ENCODE measurements around the gene SCFD2.
"Not testable (repeated sequence)": the region's sequence is repeated elsewhere in the genome, so short reads cannot be mapped to it uniquely, and the experiment has no call there.

The SCFD2 gene

GRCh38 chr4:52843958-52844357 is 521.9 kb downstream of the SCFD2 start:
- DNase-seq = no peak

GRCh38 chr4:52843351-52843750 is 522.5 kb downstream of the SCFD2 start:
- no peak for DNase-seq

DNA sequence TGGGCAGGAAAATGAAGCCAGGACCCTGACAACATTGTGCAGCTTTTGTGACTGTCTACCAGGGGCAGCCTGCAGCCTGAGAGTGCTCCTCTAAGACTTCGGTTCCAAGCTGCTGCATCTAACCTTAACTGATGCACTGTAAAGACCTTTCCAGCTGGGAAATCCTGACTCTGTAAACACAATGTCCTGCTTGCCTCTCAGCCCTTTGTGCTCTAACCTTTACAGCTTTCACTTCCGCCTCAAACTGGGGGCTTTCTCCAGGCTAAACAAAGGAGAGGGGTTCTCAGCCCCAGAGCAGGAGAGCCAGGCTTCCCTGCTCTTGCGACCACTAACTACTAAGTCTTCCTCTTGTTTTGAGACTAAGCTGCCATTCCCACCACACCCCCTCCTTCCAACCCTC is 523.1 kb downstream of the SCFD2 start:
- no peak for DNase-seq

DNA sequence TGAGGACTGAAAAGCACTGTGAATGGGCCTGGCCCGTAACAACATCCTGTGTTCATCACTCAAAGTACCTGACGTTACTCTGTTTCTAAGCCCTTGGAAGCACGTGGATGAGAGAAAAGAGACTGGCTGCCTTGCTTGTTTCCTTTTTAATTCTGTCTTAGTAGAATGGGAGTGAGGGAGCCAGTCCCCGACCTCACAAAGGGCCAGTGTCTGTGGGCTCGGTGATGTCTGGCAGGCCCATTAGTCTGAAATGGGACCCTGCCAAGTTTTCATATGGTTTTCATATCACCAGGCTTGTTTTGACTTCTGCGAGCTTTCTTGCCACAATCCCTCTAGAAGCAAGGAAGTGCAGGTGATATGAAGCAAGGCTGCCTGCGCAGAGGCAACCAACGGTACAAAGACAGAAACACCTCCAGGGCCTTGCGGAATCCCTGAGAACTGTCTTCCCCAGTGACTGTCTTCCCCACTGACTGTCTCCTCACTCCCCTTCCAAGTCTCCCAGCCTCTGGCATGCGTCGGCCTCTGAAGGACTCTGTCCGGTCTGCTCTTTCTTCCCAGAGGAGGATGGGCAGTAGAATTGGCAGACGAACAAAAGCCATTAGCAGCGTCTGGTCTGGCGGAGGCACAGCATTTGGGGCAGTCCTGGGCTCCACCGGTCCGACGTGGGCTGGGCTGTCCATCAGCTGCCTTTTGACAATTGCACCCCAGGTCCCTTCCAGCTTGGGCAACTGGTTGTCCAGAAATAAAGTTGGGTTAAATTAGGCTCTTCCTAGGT is 524.0 kb downstream of the SCFD2 start:
- DNase-seq = peak; percentile 37

- no peak for DNase-seq
These were observed 525.1 kb downstream of the SCFD2 start for GRCh38 chr4:52840531-52841370.

DNA sequence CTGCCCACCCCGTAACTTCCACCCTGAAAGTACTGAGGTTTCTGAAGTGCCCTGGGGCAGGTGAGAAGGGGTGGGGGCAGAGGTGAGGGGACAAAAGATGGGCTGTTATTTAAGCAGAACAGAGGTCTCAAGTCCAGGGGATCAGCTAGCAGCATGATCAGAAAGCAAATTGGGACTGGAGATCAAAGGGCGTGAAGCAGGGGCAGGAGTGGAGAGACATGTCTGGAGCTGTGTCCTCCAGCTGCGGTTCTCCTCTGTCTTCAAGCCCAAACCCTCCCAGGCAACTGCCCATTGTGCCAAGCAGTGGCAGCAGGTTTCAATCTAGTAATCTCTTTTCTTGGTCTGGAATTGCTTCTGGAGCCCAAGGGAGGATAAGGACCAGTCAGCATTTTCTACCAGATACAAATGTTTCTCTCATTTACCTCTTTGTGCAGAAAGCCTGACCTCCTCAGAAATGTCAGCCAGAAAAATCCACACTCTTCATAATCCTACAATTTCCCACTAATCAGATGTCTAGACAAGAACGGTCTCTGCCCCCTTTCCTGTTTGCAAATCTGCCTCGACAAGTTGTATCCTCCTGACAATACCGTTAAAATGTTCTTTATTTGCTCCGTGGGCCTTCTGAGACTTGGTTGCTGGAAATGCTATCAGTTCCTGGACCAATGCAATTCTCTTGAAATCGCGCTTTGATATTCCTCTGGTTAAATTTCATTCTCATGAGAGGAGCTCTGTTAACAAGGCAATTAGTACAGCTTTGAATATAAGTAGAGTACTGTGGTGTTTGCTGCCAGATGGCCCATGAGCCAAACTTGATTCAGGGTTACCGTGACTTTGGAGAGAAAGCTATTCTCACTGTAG is 526.9 kb downstream of the SCFD2 start:
- DNase-seq = no peak

DNA sequence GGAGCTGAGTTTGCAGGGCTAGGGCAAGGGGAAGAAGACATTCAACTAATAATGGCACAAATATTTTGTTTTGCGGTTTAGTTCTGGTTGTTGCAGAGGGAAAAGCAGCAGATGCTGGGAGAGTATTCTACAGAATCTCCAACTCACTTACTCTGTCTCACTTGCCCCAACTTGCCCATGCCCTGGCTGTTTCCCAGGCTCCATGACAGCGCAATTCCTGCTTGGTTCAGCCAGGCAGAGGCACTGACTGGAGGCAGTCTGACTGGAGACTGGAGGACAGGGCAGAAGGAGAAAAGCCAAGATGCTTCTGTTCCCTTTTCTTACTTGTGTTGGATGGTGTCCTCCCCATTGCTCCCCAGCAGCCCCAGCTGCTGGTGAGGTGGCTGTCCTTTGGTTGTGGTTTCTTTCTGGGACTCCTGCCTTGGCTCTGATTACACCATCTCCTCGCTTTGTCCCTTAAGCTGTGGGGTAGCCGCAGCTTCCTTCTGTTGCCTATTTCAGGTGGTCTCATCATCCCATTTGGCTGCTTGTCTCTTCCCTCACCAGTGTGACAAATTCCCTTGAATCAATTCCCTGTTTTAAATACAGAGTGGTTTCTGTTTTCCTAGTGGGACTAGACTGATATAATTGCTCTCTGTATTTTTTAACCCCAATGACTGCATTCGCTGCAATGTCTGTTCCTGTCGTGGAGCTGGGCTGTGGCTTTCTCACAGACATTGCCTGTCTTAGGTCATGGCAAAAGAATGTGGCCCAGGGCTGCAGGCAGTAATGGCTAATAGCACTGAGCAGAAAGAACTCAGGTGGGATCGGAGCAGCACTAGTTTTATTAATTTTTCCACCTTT is 527.9 kb downstream of the SCFD2 start:
- peak; percentile 82 for DNase-seq

DNA sequence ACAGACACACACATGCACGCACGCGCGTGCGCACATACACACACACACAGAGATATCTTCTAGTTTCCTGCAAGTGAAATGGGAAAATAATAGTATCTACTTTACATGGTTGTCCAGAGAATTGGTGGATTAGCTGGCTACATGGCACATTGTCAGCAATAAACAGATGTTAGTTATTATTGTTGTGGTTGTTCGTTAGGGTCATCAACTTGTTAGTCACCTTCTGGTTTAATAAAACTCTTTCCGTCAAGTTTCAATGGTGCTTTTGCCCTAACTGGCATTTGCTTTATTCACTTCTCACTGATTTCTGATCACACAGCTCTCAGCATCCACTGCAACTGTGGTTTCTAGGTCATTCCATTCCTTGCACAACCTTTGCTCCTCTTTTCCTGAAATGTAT is 529.2 kb downstream of the SCFD2 start:
- DNase-seq = peak; percentile 52

GRCh38 chr4:52836120-52836519 is 529.7 kb downstream of the SCFD2 start:
- no peak for DNase-seq

GRCh38 chr4:52834641-52835456 is 531.0 kb downstream of the SCFD2 start:
- not testable (repeated sequence) for DNase-seq

- peak; percentile 20 for DNase-seq
These were observed 531.8 kb downstream of the SCFD2 start for GRCh38 chr4:52833941-52834525.

GRCh38 chr4:52825460-52826090 is 540.3 kb downstream of the SCFD2 start:
- DNase-seq = no peak

DNA sequence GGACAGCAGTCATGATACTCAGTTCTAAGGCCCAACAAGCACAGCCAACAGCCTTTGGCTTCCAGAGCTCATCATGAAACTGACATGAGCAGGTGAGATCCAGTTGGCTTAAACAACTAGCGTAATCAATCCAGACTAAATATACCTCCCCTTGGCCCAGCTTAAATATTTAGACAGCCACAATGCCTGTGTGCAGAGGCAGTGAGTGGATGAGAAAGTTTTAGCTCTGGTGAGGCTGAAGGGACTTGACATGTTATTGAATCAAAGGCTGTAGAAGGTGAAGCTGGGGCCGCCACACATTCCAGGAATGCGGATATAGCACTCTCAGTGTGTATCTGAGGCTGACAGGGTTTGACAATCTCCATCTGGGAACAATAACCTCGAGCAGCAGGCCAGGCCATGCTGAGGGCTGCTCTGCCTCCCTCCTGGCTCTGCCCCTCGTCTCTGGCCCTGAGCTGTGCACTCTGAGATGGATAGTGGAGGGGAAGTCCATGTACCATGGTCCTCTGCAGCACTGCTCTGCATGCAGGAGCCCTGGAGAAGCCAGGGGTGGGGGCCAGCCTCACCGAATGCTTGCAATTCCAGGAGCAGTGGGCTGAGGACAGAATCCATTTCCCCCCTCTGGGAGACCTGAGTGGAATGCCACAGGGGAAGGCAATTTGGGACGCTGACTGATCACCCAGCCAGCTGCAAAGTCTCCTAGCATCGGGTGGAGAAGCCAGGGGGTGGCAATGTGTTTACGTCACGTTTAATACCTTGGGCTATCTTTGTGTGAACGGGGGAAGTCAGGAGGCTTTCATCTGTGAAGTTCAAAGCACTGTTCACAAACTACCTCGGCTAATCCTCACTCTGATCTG is 541.0 kb downstream of the SCFD2 start:
- peak; percentile 86 for DNase-seq

- no peak for DNase-seq
These were observed 541.6 kb downstream of the SCFD2 start for GRCh38 chr4:52824270-52824602.

GRCh38 chr4:52823702-52824092 is 542.2 kb downstream of the SCFD2 start:
- no peak for DNase-seq

Measured in fibroblast of skin of abdomen (primary cell).